Pericardium fibroblast (primary cell): ENCODE data around the gene CARF. TPM values are rescaled to one million over a fixed set of nuclear protein-coding genes. Genes with fewer than 3 reads are reported as not detected.

Experiments
- total RNA-seq: library from RNA; depleted of rRNA; stranded (reverse); fragments of >200 nt; gene quantifications from 2 replicates; pipeline ENCODE4 v1.2.3, GENCODE V29; 2015

CARF gene, protein sequence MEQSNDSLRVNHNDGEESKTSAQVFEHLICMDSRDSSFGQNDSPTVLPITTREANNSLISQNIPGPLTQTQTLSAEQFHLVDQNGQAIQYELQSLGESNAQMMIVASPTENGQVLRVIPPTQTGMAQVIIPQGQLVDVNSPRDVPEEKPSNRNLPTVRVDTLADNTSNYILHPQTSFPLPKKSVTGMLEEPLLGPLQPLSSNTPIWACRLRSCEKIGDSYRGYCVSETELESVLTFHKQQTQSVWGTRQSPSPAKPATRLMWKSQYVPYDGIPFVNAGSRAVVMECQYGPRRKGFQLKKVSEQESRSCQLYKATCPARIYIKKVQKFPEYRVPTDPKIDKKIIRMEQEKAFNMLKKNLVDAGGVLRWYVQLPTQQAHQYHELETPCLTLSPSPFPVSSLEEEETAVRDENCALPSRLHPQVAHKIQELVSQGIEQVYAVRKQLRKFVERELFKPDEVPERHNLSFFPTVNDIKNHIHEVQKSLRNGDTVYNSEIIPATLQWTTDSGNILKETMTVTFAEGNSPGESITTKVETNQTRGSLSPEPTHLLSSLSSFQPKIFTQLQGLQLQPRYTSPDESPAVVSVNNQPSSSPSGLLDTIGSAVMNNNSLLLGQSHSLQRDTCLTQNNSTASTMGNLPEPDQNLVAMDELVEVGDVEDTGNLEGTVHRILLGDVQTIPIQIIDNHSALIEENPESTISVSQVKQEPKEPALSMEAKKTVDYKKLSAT
- total RNA-seq, result 8.3 and 9.0 TPM in 2 replicates

DNA sequence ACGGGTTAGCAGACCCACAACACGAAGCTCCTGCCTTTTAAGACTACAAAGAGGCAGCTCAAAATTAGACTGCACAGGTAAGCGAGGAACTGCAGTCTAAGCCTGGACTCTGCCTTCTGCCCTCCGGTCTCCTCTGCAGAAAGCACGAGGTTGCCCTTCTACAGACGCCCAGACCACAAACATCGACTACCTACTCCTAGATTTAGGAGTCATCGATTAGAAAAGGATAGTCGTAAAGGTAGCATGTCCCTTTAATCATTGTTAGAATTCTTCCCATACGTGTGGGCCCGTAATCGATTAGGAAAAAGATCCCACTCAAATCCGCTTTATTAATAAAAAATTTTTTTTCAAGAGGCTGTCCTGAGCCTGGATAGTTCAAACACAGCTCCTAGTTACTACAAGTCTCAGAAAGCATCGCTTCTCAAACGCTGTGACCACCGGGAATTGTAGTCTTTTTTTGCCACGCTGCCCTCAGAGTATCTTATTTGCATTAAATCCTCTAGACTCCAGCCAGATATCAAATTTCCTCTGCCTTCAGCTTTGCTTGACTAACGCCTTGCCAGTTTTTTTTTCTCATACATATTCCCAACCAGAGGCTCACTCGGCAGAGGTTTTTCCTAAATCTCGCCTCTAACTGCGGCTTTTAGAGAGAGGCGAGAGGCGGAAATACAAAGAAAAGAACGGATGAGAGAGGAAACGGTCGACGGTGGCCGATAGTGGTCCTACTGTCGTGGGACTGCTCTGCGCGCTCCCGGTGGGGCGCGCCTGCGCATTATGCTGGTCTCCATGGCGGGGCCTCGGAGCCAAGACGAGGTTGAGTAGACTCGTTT lies at the start of gene CARF, which contains the start of gene WDR12:
CARF (plus strand) TSS at position 764 of the 830 bp plus-strand sequence. CDS start 29,628 bp downstream, outside the sequence.
WDR12 (minus strand) TSS at position 162 of the 830 bp plus-strand sequence. CDS start 197 bp downstream, outside the sequence.

GRCh38 chr2:202871300-202872141 lies 40.6 kb upstream of the CARF start, which contains the start of gene ICA1L:
TSS of gene ICA1L (minus strand) at chr2:202871766. CDS start at chr2:202829009, 42,757 bp downstream.

GRCh38 chr2:203014456-203015199 lies 102.6 kb downstream of the CARF start, which contains the start of gene NBEAL1:
TSS of gene NBEAL1 (plus strand) at chr2:203014875. CDS start at chr2:203016385, 1,510 bp downstream.

Other genes with a start within 250 kb of the CARF start
- 1.3 and 6.7 TPM in 2 replicates for gene ICA1L, start 40.5 kb upstream of the CARF start, total RNA-seq
- gene WDR12, start 602 bp upstream of the CARF start, total RNA-seq, result 14.7 and 32.9 TPM in 2 replicates
- gene NBEAL1, start 102.6 kb downstream of the CARF start, total RNA-seq, result 7.7 and 11.6 TPM in 2 replicates